Posterior cingulate gyrus (tissue), 11 donors: ENCODE results near the gene NDUFA3.

Source experiments
- DNase-seq, 10 donors: peaks; one replicate each; pipeline versions ENCODE4 v3.0.0 to v3.0.0-alpha.2; 2020 to 2021; ENCODE audit warnings: mixed read lengths in 3 of 10
- intact Hi-C: fragments of 100-400 bp; cut with DNase I; formaldehyde crosslinking; loops from one replicate; pipeline ENCODE4 v1.15.1; 2023

NDUFA3 gene

GRCh38 chr19:54156490-54156889, 53.8 kb downstream of the NDUFA3 start:
- intact Hi-C loops = no loop called here
- DNase-seq = no peak

- no peak for DNase-seq
- intact Hi-C loops = no loop called here
These were observed 54.3 kb downstream of the NDUFA3 start for GRCh38 chr19:54156953-54157352.
